NCI-H146 treated with DMSO at 0.1 percent for 48 hours (cell line): ENCODE results near the gene STEEP1.

Experiments used
- DNase-seq: peaks from one replicate; lab custom pipeline; 2025; ENCODE audit not compliant: unreplicated experiment; lab: John Stamatoyannopoulos, UW

STEEP1 gene

GRCh38 chrX:119489212-119490074 is 75.8 kb downstream of the STEEP1 start:
- no peak for DNase-seq

GRCh38 chrX:119488749-119489148 is 76.5 kb downstream of the STEEP1 start:
- peak; percentile 21 for DNase-seq
